DMS153 treated with DMSO at 0.1 percent for 48 hours (cell line): Measurements from ENCODE around the gene VTCN1.
A peak's percentile ranks its signal among the peaks of the same experiment; 100 is the strongest.
"Not testable (repeated sequence)": the region's sequence is repeated elsewhere in the genome, so short reads cannot be mapped to it uniquely, and the experiment has no call there.

Experiments
- DNase-seq: peaks from one replicate; lab custom pipeline; 2025; ENCODE audit not compliant: unreplicated experiment; lab: John Stamatoyannopoulos, UW

The VTCN1 gene

DNA sequence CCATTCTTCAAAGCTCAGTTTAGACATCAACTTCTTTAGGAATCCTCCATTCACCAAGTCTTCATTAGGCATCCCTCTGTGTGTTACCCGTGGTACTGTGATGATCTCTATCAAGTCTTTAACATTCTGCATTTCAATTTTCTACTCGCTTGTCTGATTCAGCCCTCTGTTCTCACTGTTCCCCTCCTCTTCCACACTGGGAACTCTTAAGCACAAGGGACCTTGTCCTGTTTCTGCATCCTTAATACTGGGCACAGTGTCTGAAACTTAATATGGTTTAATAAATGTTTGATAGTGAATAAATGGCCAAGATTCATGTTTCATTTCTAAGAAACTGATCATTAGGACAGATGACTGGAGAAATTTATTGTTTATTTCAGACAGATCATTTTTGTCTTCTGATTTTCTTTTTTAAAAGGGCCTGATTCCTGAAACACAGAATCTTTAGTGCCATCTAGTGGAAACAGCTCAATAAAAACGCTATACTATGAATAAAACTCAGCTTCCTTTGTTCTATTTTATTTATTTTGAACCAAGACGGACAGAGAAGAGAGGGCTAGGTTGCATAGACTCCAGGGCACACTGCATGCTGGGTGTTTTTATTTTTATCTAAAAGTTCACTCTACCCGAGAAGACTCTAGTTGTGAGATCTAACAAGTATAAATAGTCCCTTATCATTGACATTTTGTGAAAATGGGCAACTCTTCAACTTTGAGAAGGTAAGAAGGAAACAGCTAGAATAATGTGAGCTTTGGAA is 82.2 kb downstream of the VTCN1 start:
- peak; percentile 35 for DNase-seq

DNA sequence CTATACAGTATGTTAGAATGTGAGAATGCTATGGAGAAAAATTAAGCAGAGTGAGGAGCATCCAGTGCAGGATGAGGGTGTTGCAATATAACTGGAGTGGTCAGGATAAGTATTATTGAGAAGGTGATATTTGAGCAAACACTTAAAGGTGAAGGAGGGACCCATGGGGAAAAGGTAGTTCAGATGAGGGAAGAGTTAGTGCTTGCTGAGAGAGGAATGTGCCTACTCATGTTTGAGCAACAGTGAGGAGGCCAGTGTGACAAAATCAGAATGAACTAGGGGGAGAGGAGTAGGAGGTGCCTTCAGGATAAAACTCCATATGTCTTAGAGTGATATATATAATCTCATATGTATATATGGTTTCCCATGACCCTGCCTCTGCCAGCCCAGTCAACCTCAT is 82.9 kb downstream of the VTCN1 start:
- no peak for DNase-seq

DNA sequence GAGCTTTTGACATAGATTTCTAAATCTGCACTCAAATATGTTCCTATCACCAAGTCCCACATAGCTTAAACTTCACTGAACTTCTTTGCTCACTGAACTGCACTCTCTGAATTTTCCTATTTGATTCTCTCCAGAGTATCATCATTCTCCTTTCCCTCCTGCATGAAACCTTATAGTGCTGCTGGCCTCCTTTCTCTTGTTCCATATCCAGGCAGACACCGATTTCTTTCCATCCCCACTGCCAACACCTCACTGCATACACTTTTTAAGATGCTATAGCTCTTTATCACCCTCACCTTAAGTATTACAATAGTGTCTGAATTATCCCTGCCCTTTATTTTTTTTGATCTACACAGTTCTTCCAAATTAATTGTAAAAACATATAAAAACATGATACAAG is 86.1 kb downstream of the VTCN1 start:
- no peak for DNase-seq

DNA sequence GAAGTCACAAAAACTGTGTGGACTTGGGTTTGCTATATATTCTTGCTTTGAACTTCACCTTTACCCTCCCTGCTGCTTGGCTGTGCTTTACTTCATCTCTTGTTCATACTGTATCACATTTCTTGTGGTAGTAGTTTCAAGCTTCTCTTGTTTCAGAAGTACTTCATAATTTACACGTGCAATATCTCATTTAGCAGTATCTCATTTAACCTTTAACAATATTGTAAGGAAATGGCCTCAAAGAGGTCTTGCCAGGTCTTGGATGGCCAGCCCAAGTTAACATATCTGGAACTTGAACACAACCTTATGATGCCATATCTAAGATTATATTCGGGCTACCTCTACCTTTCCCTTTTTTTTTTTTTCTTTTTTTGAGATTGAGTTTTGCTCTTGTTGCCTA is 87.5 kb downstream of the VTCN1 start:
- DNase-seq: no peak

DNA sequence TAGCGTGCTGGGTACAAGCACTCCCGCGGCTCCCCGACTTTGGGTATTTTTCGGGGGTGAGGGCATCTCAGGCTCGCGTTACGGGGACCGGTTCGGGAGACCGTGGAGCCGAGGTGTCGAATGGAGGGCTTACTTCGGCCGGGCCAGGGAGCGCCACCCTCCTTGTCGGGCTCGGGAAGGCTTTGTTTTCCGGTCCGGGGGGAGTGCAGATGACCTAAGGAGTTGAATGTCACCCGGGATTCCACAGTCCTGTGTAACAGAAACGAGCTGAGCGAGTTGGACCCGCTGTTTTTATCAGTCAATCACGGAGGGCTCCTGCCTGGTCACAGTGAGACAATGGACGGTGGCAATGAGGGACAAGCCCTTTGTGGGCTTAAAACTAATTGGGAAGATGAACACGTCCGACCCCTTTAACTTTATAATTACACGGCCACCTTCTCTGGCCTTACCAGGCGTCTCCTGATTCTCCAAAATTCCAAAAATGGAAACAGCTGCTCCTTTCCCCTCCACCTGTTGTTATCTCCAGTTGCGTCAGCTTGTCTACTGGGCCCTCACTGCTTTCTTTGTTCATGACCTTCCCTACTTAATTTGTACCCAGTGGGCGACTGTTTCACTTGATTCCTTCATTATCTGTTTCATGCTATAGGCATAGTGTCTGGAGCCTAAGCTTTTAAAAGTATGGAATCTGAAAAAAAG is 88.2 kb downstream of the VTCN1 start:
- no peak for DNase-seq

DNA sequence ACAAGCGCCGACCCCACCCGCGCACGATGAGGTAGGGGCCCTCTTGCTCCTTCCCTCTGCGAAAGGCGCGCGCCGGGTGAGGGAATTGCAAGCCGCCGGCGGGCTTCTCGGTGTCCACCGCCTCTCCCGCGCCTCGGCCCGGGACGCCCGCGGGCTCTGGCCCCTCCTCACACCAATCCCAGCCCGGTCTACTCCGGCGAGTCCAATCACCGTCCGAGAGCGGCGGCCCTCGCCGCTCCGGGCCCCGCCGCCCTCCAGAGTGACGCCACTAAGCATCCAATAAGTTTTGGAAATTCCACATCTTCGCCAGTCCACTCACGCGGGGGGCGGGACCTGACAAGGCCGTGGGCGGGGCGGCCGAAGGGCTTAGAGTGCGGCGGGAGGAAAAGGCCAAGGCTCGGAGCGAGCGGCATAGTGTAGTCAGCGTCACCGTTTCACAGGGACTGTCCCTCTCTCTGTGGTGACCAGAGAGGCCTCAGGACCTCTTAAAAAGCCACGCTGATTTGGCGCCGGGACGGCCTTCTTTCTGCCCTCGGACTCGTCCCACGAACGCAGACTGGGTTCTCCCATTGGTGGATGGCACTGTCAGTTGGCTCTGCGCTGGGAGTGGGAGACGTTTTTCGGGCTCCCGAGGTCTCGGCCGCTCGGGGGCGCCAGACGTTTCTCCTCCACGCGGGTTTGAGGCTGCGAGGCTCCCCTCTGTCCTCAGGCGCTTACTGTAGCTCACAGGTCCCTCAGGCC is 89.0 kb downstream of the VTCN1 start, which contains the start of gene TRIM45:
TSS of gene TRIM45 (minus strand) at position 161 of the 741 bp plus-strand sequence. CDS start 548 bp downstream, outside the sequence.
- peak; percentile 95 for DNase-seq

DNA sequence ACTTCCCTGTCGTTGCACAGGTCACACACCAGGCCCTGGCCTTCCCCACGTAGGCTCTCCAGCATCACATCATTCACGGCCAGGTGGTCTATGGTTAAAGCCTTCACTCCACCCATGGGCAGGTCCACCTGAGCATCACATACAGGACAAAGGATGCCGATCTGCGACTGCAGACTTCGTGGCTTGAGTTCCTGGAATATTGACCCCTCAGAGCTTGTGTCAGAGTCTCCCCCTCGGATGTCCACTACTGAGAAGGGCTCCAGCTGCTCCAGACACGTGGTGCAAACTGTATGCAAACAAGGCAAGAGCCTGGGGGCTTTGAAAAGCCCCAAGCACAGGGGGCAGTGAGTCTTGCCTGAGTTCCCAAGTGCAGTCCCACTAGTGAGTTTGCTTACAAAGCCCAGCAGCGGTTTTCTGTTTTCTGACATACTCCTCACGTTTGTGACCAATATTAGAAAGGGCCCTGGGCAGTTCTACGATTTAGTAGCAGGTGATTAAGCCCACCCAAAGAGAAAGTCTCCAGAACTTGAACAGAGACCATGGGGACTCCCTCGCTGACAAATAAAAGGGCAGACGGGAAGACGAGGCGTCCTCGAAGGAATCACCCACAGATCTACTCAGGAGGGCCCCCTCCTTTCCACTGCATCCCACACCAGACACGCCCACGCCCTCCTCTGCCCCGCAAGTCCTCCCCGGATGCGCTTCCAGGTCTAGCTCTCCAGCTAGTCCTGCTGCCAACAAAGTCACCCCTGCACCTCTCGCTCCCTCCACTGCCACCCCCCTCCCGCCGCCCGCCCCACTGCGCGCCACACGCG is 89.7 kb downstream of the VTCN1 start:
- DNase-seq: peak; percentile 30

DNA sequence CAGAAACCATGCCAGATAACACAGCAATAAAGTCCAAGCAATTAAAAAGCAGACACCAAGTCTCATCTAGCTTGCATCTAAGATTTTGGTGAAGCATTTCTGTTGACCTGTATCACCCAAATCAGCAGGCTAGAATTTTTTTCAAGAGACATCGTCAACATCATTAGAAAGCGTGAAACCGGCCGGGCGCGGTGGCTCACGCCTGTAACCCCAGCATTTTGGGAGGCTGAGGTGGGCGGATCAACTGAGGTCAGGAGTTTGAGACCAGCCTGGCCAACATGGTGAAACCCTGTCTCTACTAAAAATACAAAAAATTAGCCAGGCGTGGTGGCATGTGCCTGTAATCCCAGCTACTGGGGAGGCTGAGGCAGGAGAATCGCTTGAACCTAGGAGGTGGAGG is 91.6 kb downstream of the VTCN1 start:
- not testable (repeated sequence) for DNase-seq

DNA sequence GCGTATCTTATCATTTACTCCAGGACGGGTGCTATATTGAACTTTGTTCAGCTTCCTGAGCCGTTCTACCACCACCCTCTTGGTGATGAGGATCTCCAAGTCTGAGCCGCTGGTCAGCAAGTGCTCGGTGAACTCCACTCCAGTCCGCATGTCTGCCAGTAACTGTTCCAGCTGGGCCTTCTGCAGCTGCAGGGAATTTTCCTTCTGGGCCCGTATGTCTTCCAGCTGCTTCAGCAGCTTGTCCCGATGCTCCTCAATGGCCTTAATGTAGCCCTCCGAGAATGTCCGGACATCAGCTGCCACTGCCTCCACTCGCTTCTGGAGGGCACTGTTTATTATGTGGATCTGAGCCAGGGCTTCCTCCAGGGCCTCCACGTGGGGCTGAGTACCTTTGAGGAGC is 92.6 kb downstream of the VTCN1 start:
- DNase-seq: no peak

DNA sequence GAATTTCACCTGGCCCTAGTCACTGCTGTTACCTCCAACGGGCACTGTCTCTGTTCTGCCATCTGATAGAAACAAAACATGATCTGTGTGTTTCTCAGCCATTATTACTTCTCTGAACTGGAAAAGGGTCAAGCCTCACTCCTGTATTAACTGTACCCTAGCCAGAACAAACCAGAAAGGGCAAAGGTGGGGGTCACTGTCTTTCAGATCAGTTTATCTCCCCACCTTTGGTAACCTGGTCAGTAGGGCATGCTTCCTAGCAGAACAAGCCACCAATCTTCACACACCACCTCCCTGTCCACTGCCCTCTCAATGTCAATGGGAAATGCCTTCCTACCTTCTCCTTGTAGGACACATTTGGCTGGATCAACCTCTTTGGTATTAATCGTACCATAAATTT is 93.0 kb downstream of the VTCN1 start:
- no peak for DNase-seq

DNA sequence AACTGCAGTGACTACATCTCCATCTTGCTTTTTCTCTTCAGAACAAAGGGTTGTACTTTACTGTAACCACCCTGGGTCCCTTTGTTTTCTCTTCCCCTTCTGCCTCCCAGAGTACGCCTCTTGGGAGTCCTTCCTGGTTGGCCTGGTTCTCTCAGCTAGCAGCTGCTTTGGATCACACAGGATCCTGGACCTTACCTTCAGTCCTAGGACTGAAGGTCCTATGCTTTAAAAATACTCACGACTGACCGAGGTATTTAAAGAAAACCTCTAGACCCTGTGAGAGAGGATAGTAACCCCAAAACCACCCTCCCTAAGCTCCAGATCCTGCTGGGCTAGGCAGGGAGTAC is 94.0 kb downstream of the VTCN1 start:
- no peak for DNase-seq

DNA sequence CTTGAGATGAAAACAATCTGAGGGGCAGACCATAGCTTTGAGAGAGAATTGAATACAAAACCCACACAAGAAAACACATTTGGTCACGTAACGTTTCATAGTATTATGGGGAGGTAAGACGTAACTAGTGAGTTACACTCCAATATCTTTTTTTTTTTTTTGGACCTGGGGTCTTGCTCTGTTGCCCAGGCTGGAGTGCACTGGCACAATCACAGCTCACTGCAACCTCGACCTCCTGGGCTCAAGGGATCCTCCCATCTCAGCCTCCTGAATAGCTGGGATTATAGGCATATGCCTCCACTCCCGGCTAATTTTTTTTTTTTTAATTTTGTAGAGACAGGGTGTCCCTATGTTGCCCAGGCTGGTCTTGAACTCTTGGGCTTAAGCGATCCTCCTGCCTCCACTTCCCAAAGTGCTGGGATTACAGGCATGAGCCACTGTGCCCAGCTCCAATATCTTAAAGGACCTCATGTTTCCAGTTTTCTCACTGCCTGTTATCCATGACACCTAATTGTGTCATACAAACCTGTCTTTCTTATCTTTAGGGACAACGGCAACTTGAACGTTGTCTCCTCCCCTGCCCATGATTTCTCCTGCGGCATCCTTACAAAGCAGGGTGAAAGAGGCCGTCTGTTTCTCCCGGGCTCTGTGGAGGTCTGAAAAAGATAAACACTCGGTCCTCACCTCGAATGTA is 94.5 kb downstream of the VTCN1 start:
- no peak for DNase-seq

DNA sequence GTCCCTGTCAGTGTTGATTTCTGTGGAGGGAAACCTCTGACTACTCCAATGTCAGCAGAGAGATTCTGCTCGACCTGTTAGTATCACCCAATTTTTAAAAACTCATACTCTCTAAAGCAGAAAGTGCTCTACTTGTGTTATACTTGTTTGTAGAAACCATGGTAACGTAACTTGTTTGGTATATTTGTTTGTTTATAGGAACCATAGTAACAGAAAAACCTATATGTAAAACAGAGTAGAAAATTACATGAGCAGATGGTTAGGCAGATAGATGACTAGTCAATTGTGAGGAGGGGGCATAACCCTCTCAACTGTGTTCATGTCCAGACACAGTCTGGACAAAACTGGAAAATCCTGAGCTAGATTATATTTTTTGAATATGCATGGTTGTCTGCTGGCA is 95.8 kb downstream of the VTCN1 start:
- no peak for DNase-seq

DNA sequence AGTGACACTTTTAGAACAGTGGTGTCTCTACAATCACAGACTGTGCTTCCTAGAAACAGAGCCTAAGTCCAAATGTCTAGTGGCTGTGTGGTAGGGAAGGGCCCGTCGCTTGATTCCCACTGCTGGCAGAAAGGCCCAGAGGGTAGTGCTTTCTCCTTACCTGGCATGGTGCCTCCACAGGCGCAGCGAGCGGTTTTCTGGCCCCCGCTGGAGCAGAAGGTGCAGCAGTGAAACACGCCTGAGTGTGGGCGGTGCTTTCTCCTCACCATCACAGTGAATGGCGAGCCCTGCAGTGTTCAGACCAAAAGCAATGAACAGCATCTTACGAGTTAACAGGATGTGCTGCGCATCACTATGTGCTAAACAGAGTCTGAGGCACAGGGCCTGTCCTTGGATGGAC is 97.5 kb downstream of the VTCN1 start:
- no peak for DNase-seq

DNA sequence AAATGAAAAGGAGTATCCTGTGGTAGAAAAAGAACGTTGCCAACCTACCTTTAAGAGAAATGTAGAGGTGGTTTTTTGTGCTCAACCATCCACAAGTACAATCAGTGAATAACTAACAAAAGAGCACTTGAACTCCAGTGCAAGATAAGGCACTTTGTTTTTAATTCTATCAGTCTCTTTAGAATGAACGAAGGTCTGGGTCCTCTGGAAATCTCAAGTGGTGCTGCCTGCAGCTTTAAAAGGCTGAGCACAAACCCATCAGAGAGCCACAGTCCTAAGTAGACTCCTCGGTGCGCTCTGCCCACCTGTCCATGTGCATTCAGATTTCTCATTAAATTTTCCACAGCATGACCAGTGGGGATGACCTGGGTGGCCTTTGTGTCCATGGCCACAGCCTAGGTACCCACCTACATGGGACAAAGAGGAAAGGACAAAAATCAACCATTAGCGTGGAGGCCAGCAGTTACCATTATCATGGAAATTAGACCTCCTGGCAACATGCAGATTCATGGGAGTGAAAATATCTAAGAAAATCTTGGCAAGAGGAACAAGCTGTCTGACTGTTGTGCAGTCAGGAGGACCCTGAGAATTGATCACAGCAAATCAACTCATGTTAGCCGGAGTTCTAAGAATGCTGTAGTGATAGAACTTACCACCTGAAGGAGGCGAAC is 98.5 kb downstream of the VTCN1 start:
- no peak for DNase-seq

DNA sequence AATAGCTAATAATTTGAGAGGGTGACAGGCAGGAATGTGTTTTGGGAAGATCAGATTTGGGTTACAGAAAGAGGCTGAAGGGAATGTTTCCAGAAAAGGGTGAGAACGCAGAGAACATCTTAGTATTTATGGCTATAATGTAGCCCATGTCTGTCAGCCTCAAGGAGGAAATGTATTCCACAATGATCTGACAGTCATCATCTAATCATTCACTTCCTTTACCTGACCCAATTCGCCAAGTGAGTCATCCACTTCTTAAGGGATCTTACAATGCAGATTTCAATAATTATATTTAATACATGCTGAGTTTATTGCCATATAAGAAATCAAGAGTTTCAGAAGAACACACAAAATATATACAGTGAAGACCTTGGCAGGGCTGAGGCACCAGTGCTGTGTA is 100.0 kb downstream of the VTCN1 start:
- DNase-seq: no peak

DNA sequence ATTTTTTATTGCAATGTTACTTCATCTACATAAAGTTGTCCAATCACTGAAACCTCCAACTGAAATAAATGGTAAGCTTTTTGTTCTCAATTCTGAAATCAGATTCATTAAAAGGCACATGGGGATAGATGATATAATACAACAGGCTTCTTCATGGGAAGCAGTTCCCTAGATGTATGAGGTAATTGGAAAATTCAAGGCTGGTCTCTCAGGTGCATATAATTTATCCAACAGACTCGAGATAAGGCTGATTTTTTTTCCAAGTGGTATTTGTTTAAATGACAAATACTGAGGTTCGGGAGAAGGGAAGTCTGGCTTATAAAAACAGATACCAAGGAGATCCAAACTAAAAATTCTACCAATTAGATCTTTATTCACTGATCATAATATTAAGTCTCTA is 103.4 kb downstream of the VTCN1 start:
- DNase-seq: no peak

DNA sequence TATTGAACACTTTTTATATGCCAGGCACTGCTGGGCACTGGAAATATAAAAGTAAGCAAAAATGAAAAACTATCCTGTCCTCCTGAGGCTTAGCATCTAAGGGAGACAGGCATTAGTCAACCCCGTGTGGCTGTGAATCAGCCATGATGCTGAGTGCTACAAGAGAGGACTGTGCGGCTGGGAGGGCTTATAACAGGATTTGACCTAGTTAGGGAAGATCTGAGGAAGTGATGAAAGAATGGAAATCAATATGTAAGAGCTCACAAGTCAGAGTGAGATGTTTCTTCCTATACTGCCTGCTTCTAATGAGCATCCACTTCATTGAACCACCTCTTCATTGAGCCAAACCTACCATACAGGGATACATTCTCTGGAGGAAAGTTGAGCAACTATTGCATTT is 104.2 kb downstream of the VTCN1 start:
- DNase-seq: no peak

DNA sequence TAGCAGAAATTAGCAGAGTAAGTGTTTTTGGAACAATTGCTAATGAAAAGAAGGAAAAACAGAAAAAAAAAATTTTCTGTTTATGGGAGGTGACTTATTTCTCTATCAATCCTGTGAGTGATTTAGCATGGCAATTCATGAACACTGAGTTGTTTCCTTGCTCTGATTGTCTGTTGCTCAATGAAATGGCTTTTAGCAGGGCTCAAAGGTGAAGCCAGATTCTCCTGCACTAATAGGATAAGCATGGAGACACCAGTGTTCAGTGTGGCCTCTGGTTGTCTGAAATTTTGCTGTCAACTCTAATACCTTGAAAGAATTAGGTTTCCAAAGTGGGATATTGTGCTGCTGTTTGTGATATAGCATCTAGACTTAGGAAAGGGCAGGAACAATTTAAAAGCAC is 105.0 kb downstream of the VTCN1 start:
- no peak for DNase-seq

DNA sequence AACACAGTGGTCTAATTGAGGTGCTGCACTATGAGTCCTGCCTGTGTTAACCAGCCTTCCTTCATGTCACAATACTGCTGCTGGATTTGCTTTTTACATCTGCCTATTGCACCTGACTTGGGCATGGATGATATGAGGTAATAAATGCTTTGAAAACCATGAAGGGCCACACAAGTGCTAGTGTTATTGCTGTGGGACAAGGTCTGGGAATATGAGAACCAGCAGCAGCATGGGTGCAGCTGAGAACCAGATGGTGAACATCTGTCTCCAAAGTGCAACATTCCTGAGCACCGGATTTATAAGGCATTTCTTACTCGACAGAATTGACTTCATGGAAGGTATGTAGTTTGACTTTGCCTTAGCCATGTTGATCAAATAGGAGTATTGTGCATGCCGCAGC is 105.7 kb downstream of the VTCN1 start:
- no peak for DNase-seq
